GM12873 (cell line): ENCODE results near the gene CDH4.

ENCODE experiments used
- TF ChIP-seq, protein P1 (sequence below): IDR thresholded peaks from 2 replicates; pipeline ENCODE4 v1.5.1; 2012; ENCODE audit warnings: low read depth, mild to moderate bottlenecking, moderate library complexity, low read length, control low read depth; ENCODE audit not compliant: insufficient read depth; ENCODE audit errors: missing control alignments

The CDH4 gene

DNA sequence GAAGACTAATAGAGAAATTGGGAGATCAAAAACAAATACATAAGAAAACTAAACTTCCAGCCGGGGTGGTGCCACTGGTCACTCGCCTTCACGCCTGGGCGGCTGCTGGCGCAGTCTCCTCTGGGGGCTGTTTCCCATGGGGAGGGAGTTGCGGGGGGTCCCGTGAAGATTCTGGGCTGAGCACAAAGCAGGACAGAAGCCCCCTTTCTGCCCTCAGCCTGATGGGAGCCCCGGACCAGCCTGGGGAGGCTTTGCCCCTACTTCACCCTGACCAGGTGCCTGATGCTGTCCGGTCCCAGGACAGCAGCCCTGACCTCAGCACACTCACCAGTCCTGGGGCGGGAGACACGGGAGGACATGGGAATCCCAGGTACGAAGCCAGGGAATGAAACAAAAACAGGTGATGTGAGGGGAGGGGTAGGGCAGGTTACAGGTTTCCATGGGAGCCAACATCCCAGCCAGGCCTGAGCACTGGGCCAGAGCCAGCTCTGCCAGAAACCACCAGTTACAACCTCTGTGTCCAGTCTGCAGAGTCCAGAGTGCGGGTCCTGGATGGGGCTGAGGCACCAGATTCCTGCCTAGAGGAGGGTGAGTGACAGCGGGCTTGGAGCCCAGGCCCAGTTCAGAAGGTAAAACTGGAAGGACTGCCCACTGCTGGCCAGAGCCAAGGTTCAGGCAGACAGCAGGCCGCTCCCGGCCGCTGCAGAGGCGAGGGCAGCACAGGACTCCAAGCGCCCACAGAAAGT is 487.2 kb downstream of the CDH4 start:
- TF ChIP-seq, protein P1, sequence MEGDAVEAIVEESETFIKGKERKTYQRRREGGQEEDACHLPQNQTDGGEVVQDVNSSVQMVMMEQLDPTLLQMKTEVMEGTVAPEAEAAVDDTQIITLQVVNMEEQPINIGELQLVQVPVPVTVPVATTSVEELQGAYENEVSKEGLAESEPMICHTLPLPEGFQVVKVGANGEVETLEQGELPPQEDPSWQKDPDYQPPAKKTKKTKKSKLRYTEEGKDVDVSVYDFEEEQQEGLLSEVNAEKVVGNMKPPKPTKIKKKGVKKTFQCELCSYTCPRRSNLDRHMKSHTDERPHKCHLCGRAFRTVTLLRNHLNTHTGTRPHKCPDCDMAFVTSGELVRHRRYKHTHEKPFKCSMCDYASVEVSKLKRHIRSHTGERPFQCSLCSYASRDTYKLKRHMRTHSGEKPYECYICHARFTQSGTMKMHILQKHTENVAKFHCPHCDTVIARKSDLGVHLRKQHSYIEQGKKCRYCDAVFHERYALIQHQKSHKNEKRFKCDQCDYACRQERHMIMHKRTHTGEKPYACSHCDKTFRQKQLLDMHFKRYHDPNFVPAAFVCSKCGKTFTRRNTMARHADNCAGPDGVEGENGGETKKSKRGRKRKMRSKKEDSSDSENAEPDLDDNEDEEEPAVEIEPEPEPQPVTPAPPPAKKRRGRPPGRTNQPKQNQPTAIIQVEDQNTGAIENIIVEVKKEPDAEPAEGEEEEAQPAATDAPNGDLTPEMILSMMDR, result no peak

DNA sequence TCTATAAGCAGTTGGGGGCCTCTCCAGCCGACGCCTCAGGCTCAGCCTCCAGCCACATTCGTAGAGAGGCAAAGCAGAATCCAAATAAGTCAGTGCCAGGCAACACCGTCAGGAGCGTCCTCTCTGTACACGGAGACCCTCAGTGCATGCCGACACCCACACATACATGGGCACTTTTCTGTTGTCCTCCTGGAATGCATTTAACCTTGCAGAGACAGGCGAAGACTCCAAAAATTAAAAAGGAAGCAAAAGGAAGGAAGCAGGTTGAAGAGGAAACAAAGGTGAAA is 487.7 kb downstream of the CDH4 start:
- TF ChIP-seq, protein P1, result no peak

DNA sequence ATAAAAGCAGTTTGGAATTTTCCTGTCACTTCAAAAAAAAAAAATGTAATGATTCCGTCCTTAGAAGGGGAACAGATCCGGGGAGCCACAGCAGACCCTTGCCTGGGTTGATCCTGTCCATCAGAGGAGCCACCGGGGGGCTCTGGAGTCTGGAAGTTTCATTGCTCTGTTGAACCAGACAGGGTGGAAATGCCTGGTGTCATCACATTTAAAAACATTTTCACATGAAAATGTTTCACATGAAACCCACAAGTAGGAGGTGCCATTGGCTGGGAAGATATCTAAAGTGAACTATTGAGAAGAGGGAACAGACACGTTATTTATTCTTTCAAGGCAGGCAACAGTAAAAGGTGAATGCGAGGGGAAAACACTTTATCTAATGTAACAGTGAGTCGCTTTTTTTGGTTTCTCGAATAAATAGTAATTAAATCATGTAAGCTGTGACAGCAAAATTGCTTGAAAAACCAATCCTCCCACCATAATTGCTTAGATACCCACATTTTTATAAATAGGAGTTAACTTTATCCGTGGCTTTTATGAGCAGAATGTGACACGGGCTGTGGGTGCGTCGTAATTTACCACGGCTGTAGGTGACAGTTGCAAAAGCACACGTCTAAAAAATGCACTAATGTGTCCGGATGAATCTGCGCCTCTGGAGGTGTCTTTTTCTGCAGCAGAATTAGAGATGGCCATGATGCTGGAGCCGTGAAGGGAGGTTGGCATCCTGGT is 490.2 kb downstream of the CDH4 start:
- TF ChIP-seq, protein P1, result no peak

DNA sequence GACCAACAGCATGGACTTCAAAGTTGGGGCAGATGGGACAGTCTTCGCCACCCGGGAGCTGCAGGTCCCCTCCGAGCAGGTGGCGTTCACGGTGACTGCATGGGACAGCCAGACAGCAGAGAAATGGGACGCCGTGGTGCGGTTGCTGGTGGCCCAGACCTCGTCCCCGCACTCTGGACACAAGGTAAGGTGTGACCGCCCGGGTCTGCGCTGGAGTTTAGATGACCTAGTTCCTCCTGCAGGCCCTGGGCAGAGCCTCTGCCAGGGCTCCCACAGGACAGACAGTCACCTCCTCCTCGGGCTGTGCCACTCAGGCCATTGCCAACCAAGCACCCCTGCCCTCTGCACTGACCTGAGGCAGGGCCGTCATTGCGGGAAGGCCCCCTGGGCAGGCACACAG is 491.5 kb downstream of the CDH4 start:
- TF ChIP-seq, protein P1, result no peak

DNA sequence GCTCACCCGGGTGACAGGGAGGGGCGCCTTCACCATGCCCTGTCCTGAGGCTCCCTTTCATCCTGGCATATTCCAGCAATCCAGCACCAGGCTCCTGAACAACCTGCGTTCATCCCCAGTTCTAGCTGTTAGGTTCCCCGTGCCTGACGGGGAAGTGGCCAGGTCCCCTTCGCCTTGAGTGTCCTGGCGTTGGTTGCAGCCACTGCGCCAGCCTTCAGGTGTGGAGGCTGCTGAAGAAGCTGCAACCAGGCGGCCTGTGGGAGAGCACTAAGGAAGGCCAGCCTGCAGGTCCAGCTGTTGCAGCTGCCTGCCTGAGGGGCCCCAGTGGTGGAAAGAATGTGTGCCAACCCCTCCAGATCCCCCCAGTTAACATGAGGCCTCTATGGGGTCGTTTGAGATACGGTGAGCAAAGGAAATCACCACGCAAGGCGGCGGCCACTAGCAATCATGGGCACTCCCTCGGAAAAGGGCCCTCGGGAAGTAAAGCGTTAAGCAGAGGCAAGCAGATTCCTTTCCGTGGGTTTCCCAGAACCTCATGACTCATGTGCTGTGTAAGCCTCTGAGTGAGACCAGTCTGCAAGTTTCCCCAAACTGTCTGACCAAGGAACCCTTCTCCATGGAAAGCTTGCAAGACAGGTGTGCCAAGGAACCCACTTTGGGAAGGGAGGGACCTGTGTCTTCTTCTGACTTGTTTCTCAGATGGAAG is 492.8 kb downstream of the CDH4 start:
- TF ChIP-seq, protein P1, result no peak

DNA sequence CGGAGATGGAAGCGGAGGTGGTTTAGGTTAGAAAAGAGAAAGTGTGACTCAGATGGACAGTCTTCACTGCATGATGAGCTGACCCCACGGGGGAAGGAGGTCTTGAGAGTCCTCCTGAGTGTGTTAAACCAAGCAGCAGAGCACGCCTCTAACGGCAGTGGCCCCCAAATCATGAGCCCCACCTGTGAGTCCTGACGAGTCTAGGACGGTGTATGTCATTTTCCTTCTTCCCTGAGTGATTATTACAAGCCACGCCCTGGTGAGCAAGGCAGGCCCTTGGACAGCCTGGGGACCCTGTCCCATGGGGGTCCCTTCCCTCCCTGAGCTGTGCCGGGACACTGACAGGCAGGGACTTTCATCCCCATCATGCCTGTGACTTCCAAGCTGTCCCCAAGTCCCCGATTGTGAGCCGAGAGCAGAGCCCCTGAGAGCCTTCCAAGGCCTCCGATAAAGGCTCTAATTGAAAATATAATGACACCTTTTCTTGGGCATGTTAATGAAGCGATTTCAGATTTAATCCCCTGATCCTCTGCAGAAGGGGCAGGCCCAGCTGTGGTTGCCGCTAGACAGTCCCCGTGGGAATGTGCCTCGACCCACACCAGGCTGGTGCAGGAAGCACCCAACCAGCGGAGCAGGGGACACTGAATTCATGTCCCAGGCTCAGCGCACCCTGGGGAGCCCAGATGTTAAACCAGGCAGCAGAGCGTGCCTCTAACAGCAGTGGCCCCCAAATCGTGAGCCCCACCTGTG is 493.5 kb downstream of the CDH4 start:
- TF ChIP-seq, protein P1, result no peak
